Stimulated activated CD8-positive, alpha-beta memory T cell treated with anti-CD3 and anti-CD28 coated beads, Interleukin-4, amount 100 ng/mL, for 4 hours (primary cell): ENCODE results near the gene WNT9B.
"Not testable (repeated sequence)": the region's sequence is repeated elsewhere in the genome, so short reads cannot be mapped to it uniquely, and the experiment has no call there.

Experiments
- DNase-seq, 2 donors: peaks; one replicate each; pipeline ENCODE4 v3.0.0-alpha.2; 2020; ENCODE audit warnings: low read depth in 2 of 2, low spot score in 1 of 2

WNT9B gene

DNA sequence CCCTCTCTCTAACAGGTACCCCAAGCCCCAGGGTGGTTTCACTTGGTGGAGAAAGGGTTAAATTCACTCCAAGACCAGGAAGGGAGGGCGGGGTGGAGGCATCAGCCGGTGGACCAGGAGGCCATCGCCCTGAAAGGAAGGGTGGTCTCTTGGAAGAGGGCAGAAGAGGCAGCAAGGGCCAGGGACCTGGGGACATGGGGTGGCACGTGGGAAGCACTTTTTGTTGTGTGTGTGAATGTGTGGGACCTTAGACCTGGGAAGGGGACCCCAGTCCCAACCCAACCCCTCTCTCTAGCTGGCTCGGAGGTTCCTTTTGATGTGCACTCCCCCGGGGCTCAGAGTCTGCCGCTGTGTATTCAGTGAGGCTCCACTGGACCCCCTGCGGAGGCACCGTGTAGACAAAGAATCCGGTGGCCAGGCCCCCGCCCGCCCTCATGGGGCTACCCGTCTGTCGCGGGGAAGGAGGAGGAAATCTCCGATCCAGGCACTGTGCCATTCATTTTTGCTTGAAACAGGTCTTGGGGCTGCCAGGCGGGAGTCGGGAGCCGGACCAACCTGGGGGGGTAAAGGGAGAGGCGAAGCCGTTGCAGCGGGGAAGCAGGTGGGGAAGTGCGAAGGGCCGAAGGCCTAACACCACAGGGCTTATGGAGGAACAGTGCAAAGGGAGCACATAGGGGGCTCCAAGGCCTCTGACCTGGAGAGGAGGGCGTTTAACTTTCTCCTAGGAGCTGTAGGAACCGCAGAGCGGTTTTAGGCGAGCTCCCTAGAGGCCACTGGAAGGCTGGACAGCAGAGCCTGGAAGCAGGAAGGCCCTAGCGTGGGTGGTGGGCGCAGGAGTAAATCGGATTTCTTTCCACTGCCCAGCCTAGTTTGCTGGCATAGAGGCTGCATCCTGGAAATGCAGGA is 29.6 kb upstream of the WNT9B start:
- DNase-seq: no peak

DNA sequence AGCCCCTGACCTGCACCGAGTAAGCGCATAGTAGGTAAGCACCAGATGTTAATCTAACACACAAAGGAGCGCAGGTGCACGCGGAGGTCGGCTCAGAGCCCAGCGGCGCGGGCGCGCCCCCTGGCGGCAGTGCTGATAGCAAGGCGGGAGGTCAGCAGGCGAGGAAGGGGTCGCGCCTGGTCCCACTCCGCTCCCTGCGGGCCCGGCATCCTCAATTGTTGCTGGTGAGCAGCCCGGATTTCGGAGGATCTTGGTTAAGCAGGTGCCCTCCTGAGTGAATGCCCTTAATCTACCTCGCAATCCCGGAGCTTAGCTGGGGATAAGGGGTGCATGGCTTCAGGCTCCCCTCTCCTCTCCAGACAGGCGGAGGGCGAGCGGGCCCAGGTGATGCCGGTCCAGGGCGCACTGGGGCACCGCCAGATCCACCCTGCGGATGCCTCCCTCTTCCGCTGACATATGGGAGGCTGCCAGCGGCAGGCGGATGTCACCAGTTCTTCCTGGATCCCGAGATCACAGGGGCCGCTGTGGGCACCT is 28.9 kb upstream of the WNT9B start:
- no peak for DNase-seq

DNA sequence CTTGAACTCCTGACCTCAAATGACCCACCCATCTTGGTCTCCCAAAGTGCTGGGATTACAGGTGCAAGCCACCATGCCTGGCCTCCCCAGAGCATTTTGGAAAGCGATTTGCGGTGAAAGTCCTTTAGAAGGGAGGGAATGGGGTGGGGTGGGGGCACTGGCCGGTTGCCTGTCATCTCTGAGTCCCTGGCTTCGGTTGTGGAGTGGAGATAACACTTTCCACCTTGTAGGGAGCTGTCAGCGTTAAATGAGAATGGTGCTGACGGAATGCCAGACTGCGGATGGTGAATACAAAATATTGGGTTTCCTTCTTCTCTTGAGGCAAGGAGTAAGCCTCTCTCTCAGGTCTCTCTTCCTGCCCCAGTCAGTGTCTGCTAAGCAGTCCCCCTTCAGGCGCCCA is 27.7 kb upstream of the WNT9B start:
- DNase-seq: no peak

DNA sequence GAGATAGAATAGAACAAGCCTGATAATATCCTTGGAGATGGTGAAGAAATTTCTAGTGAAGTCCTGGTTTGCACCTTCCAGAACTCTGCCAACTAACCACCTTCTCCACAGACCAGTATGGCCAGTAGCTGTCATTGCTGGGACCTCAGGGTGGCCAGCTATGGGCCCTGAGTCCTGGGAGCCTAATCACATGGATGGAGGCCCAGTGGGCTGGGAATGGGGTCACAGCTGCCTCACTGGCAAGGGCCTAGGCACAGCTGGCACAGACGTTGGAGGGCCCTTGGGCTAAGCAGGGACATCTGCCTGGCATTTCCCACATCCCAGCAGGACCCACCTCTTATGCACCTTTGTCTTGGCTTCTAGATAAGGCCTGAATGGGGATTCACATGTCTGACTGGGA is 25.3 kb upstream of the WNT9B start:
- no peak for DNase-seq

DNA sequence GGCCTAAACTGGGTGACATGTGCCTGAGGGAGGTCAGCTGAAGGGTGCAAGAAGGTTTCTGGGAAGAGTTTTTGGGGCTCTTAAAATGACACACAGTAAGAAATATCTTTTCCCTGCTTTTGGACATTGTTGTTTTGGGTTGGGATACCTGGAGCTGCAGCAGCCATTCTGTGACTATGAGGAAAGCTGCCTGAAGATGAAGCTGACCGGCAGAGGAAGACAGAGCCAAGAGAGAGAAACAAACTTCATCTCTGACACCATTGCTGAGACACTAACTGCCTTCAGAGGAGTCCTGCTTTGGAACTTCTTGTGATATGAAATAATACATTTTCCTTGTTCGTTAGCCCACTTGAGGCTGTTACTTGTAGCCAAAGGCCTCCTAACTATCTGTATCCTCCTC is 24.1 kb upstream of the WNT9B start:
- DNase-seq: no peak

DNA sequence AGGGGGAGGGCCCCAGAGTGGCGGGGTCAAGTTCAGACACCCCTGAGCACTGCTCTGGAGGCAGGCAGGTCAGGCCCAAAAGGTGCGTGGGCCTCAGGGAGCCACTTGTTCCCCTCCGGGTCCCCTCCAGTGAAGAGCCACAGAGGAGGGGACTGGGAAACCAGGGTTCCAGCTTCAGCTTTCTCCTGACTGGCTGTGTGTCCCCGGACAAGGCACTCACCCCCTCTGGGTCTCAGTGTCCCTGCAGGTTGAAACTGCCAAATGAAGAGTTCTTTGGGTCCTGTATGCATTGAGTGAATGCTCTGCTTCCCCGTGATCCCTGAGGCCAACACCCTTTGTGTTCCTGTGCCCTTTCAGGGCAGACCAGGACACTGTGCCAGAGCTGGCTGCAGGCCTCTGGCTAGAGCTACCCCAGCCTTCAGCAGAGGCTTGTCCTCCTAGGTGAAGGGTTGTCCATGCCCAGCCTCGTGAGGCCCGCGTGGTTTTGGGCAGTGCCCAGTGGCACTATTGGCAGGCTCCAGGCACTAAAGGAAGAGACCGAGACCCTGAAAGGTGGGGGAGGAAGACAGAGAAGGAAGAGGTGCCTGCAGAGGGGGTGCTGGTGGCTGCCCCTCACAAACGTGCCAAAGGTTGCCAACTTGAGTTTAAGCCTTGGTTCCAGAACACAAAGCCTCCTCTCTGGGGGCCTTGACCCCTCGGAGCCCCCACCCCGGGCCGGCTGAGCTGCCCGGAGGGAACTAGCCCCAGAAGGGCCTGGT is 19.6 kb upstream of the WNT9B start:
- DNase-seq: no peak

DNA sequence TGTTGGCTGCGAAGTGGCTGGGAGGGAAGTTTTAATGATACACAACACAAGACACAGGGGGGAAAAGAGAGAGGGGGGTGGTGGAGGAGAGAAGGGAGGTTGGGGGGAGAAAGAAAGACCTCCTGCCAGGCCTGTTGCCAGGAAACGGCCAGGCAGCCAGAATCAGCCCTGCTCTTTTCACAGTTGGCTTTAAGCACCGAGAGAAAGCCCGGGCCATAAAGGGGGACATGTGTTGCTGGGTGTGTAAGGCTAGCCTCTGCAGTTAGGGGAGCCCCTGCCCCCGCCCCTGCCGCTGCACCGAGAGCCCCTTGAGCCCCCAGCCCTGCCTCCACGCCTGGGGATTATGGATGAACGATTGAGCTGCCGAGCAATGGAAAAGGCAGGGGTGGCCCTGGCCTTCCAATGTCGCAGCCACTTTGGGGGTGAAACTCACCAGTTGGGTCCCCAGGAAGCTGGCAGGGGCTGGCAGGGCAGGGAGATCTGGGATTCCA is 19.0 kb upstream of the WNT9B start:
- DNase-seq: no peak

DNA sequence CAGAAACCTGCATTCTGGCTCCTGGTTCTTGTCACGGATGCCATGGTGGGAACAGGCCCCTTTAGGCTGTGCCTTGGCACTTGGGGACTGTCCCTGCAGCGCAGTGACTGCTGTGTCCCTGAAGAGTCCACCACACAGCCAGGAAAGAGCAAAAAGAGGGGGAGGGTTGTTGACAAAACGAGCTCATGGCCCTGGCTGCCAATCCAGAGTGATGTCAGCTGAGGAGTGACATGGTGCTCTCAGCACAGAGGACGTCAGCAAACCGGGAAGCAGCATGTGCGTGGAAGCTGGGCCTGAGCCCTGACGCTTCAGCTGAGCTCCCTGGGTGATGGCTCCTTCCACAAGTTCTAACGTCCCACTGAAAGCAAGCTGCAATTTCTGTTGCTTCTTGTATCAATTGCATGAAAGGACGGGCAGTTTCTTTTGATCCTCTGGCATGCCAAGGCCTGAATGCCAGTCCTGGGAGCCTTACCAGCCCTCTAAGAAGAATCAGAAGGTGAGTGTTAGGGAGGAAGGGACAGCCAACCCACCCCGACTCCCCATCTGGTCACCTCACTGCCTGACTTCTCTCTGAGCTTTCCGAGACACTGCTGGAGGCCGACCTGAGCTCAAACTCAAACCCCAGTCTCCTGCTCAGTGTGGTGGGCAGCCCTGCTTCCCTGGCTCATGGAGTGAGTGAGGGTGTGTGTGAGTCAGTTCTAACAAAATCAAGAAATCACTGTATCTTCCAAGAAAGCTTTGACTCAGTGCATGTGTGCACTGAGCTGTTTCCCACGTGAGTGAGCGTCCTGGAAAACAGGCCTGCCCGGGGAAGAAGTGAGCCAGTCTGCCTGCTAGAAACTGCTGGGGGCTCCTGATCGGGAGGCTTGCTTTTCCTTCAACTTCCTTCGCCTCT is 18.2 kb upstream of the WNT9B start:
- DNase-seq: no peak

DNA sequence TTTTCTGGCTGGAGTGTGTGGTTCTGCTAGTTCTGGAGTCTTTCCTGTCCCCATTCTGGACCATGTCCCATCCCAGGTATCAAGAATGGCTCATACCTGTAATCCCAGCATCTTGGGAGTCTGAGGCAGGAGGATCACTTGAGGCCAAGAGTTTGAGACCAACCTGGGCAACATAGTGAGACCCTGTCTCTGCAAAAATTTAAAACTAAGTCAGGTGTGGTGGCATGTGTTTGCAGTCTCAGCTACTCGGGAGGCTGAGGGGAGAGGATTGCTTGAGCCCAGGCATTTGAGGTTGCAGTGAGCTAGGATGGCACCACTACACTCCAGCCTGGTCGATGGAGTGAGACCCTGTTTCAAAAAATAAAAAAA is 17.6 kb upstream of the WNT9B start:
- no peak for DNase-seq

DNA sequence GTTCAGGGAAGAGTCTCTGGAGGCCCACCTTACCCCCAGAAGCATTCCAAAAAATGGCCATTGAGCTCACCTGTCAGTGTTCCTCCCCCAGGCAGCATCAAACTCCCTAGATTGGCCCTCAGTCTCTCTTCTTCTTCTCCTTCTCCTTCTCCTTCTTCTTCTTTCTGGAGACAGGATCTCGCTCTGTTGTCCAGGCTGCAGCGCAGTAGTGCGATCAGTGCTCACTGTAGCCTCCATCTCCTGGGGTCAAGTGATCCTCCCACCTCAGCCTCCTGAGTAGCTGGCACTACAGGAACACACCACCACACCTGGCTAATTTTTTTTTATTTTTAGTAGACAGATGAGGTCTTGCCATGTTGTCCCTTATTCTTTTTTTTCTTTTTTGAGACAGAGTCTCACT is 16.5 kb upstream of the WNT9B start:
- DNase-seq: no peak

DNA sequence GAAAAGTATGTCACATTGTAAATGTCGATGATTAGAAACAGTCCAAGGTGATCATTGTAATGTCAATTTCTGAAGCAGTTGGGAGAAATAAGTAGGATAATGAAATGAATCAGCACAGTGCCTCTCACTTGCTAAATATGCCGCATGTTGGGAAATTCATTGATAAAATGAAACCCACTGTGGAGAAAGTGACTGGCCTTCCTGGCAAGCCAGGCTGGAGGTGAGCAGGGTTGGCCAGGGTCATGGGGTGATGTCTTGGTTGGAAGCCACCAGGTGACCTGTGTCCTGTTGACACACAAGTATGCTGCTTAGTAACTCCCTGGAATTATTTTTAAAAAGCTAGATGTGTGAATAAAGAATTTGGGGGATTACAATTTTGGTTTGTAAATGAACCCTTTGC is 14.9 kb upstream of the WNT9B start:
- no peak for DNase-seq

DNA sequence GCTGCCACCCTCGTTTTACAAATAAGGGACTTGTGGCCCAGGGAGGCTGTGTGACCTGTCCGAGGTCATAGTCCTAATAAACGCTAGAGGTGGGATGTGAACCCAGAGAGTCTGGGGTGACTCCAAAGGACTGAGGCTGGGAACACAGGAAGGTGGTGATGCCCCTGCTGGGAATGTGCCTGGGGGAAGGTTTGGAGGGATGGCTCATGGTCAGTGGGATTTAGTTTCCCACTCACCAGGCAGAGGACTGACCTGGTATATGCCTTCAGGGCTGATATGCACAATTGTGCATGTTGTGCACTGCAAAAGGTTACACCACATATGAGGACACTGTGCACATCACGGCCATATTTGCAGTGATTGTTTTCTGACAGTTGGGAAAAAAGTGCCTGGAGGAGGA is 13.9 kb upstream of the WNT9B start:
- no peak for DNase-seq

DNA sequence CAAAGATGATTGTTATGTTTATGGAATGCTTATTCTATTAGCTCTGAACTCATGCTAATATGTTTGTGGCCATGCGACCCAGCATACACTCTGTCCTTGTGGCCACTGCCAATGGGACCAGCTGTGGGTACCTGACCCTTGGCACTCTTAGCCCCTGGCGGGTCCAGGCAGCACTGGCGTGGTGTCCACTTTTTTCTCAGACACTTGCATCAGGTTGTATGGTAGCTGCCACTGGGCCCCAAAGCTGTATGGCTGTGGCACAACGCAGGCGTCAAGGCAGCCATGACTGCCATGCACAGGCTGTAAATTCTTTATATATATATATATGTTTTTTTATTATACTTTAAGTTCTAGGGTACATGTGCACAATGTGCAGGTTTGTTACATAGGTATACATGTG is 12.2 kb upstream of the WNT9B start:
- DNase-seq: no peak

DNA sequence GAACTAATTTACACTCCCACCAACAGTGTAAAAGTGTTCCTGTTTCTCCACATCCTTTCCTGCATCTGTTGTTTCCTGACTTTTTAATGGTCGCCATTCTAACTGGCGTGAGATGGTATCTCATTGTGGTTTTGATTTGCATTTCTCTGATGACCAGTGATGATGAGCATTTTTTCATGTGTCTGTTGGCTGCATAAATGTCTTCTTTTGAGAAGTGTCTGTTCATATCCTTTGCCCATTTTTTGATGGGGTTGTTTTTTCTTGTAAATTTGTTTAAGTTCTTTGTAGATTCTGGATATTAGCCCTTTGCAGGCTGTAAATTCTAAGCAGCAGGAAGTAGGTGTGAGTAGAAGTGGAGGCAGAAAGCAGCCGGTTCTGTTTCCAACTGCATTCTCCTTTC is 10.8 kb upstream of the WNT9B start:
- DNase-seq: not testable (repeated sequence)

DNA sequence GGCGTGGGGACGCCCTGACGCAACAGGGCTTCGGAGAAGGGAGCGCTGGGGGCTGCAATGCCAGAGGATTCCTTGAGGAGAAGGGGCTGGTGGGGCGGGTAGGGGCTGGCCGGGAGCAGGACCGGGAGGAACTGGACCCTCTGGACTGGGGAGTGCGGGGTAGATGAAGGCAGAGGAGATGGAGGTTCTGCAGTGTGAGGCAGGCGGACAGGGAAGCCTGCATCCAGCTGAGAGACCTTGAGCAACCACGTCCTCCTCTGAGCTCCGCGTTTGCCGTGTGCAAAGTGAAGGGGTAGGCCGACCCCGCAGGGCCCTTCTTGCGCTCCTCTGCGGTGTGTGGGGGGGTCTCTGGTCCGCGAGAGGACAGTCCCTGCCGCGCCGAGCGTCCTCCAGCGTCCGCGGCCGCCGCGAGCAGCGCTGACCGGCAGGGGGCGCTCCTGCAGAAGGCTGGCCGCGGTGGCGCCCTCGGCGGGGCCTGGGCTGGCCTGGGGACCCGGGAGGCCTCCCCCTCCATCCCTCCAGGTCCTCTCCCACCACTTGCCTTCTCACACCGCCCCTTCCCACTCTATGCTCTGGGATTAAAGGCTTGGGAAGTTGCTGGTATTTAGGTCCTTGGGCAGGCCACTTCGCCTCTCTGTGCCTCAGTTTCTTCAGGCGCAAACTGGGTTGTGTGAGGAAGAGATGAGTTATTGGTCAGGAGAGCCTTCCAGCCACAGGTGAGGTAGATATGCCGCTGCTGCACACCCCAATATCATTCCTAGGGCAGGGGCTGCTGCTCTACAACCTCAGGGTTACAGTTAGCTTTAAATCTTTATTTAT is 9.6 kb upstream of the WNT9B start:
- DNase-seq: no peak

DNA sequence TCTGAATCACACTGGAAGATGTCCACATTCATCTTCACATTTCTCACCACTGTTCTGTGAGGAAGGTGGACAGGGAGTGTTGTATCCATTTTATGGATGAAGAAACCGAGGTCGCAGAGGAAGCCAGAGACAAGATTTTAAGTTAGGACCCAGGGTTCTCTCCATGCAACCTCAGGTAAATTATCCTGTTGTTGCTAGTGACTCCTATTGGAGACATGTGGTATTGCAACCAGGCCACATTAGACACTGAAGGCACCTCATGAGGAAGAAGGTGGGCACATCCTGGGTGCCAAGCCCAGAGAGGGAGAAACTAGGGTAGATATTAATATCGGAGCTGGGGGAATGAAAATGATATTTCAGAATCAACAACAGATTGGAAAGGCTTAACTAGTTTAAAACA is 8.5 kb upstream of the WNT9B start:
- no peak for DNase-seq

DNA sequence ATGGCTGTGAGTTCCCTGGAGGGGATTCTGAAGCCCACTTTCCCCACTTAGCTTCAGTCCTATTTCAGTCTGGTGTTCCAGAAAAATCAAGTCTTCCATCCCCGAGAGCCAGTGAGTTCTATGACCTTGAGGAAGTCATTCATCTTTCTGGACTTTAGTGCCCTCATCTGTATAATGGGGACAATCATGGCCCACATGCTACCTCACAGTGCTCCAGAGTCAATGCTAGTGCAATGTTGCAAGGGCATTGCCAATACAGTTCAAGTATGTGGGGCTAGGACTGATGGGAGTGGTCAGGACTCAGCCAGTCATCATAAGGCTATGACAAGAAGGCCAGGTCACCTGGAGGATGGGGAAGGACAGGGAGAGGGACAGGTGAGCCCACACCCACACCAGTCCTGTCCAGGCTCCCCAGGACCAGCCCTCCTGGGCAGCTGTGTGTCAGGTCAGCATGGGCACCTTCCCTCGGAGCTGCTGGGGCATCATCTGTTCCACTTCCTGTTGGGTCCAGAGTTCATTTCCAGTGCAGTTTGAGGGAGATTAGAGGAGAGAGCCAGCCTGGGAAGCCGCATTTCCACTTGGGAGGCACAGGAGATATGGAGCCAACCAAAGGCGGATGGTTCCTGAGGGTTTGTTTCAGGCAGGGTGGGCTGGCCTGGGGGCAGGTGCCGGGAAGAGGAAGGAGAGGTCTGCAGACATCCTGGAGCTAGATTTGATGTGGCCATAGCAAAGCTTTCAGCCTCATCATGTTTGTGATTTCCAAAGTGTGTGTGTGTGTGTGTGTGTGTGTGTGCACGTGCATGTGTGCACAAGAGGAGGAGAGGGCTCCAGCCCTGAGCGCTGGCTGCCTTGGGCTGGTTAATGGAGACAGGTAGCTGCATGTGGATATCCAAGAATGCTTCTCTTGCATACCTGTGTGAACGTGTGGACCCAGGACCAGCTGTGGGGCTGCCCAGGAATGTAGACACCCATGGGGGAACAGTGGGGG is 3.9 kb upstream of the WNT9B start:
- DNase-seq: no peak

DNA sequence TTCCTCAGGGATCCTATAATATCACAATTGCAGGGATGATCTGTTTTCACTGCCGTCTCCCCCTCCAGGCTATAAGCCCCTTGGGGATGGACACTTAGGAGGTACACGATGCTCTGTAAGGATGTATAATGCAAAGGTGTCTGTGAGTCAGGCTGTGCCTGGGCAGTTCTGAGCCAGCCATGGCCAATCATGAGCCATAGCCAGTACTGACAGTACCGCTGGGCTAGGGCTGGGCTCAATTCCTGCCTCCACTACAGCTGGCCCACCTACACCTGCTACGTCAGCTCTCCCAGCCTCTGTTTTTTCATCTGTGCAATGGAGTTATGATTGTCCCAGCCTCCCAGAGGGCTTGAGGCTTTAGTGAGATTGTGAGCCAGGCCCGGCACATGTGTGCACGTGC is 2.8 kb upstream of the WNT9B start:
- no peak for DNase-seq

DNA sequence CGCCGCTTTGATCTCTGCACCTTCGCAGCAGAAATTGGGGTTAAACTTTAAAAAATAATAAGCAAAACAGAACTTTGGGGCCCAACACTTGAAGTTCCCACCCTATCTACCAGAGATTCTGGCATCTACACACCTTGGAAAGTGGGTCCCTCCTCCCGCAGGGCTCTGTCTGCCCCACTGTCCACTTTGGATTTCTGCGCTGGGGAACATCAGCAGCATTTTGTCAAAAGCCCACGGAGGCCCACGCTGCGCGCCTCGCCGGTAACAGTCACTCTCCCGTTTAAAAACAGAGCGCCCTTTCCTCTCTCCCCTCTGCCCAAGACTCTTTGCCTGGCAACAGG is 725 bp upstream of the WNT9B start:
- DNase-seq: no peak
